NCI-H2107 (cell line): ENCODE results near the gene RHPN2.
"Not testable (repeated sequence)": the region's sequence is repeated elsewhere in the genome, so short reads cannot be mapped to it uniquely, and the experiment has no call there.

Experiments used
- DNase-seq: peaks from one replicate; lab custom pipeline; 2025; lab: John Stamatoyannopoulos, UW

Gene RHPN2

DNA sequence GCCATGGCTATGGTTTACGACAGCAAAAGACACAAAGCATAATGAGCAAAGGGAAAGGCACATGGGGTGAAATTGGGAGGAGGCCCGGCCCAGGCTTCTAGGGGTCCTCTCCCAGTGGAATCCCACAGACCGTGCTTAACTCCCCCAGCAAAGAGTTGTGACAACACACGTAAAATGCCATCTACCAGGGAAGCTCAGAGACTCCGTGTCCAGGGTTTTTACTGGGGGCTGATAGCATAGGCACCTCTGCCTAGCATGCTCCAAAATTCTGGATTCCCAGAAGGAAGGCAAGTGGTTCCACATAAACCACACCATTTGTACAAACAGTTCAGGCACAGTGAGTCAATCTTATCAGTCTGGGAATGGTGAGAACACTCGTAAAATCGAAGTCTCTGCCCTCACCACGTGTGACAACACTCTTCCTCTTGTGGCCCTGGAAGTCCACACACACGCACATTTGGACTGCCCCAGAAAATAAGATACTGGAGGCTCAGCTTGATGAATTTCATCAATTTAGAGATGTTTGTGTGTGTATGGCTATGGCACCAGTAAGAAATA, 34.9 kb downstream of the RHPN2 start:
- DNase-seq = no peak

DNA sequence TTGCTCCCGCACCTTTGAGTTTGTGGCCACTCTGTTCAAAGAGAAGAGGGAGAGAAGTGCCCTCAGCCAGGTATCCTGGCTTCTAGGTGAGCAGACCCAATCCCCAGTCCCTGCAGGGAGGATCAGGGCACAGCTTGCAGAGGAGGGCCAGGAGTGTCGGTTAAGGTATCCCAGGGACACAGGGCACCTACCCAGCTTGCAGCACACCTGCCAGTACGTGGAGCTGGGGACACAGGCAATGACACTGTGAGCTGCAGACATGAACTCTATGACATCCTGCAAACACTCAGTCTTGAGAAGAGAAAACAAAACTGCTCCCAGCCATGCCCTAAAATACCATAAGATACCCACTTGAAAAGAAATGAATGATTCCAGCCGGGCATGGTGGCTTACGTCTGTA, 38.1 kb downstream of the RHPN2 start:
- DNase-seq = not testable (repeated sequence)

DNA sequence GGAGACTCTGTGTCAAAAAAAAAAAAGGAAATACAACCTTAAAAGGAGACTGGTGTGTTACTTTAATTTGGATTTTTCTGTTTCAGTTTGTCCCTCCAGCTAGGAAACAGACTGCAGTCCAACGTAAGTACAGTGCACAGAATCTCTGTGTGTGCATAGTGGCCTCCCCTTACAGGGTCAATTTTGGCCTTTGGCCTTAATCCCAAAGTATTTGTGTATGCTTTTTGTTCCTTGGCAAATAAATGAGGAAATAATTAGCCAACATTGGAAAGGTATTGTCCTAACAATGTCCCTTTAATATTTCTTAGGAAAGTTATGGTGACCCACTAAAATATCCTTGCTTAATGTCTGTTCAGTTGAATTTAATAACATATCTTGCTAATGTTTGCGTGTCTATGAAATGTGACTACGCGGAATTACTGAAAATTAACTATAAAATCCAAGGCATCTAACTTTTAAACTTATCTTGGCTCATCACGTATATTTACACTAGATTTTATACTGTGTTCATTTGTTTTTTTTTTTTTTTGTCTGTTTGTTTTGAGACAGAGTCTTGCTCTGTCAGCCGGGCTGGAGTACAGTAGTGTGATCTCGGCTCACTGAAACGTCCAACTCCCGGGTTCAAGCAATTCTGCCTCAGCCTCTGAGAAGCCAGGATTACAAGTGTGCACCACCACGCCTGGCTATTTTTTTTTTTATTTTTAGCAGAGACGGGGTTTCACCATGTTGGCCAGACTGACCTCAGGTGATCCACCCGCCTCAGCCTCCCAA, 39.0 kb downstream of the RHPN2 start:
- DNase-seq = not testable (repeated sequence)

DNA sequence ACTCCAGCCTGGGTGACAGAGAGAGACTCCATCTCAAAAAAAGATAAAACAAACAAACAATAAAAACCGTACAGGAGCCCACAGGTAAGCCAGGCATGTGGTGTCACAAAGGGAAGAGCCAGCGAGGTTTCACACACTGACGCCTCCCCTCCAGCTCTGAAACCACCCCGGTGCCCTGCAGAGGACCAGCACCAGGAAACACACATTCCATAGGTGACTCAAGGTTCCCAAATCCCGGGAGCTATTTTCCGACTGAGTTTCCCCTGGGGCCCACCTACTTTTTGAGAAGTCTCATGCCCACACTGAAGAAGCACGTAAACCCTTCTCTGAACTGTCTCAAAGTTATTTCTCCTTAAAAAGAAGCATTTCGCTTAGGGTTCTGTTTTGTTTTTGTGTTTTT, 40.3 kb downstream of the RHPN2 start:
- no peak for DNase-seq

DNA sequence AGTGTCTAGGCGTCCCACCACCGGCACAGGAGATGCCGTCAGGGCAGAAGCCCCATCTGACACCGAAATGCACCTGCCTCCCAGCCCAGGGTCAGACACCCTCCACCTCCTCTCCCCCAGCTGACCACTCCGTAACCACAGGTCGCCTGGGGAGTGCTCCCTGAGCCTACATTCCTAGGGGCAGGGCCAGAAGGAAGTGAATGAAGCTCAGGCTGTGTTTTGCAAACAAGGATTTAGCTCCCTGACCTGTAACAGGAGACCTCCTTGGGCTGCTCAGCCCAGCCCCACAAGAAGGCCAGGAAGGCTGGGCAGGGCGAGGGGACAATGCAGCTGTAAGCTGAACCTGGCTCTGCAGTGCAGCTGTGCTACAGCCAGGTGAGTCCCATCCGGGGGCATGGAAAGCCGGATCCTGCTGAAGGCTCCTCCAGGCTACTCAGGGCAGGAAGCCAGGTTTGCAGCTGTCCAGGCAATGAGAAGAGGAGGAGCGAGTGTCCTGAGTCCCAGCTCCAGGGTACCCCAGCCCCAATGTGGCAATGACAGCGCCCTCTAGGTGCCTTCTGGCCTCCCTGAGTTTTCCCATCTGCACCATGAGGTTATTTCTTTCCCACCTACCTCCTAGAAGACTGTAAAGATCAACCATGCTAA, 42.1 kb downstream of the RHPN2 start:
- no peak for DNase-seq

DNA sequence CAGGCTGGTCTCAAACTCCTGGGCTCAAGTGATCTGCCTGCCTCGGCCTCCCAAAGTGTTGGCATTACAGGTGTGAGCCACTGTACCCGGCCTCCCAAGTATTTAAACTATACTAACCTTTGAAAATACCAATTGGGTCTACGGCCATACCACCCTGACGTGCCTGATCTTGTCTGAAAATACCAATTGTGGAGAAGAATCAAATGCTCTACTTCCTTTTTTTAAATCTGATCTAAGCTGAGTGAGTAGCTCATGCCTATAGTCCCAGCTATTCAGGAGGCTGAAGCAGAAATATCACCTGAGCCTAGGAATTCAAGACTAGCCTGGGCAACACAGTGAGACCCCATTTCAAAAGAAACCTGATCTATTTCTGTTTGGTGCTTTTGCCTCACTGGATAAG, 53.8 kb downstream of the RHPN2 start:
- not testable (repeated sequence) for DNase-seq

DNA sequence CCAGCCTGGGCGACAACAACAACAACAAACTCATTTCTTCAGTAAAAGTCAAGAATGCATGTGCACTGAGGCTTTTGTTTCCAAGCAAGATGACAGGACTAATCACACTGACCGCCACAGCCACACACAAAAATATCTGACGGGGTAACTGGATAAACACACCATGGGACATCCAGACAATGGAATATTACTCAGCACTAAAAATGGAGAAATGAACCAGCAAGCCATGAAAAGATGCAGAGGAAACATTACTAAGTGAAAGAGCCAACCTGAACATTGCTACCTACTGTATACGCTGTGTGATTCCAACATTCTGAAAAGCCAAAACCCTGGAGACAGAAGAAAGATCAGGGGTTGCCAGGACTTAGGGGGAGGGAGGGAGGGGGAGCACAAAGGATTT, 56.0 kb downstream of the RHPN2 start:
- DNase-seq = no peak

DNA sequence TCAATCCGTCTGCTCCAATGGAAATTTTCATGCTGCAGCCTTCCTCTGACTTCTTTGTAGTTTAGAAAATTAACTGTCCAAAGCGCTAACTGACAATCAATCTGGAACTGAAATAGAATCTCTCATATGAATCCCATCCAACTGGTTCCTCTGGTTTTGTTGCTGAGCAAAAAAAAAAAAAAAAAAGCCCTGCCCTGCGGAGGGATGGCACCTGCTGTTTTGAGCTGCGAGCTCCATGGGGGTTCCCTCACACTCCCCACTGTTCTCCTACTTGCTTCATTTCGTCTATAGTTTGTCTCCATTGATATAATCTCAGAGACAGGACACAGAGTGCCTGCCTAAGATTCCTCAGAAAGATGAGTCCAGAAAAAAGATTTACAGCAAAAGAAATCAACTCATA, 59.2 kb downstream of the RHPN2 start:
- peak; percentile 23 for DNase-seq

DNA sequence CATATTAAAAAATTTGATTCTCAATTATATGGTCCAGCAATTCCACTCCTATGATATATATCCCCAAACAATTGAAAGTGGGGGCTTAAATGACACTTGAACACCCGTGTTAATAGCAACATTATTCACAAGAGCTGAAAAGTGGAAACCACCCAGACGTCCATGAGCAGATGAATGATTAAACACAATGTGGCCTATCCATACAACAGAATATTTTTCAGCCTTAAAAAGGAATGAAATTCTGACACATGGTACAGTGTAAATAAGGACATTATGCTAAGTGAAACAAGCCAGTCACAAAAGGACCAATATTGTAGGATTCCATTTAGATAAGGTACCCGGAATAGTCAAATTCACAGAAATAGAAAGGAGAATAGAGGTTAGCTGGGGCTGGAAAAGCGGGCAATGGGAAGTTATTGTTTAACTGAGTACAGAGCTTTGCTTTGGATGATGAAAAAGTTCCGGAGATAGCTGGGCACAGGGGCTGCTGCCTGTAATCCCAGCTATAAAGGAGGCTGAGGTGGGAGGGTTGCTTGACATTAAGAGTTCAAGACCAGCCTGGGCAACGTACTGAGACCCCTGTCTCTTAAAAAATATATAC, 61.2 kb downstream of the RHPN2 start:
- not testable (repeated sequence) for DNase-seq

DNA sequence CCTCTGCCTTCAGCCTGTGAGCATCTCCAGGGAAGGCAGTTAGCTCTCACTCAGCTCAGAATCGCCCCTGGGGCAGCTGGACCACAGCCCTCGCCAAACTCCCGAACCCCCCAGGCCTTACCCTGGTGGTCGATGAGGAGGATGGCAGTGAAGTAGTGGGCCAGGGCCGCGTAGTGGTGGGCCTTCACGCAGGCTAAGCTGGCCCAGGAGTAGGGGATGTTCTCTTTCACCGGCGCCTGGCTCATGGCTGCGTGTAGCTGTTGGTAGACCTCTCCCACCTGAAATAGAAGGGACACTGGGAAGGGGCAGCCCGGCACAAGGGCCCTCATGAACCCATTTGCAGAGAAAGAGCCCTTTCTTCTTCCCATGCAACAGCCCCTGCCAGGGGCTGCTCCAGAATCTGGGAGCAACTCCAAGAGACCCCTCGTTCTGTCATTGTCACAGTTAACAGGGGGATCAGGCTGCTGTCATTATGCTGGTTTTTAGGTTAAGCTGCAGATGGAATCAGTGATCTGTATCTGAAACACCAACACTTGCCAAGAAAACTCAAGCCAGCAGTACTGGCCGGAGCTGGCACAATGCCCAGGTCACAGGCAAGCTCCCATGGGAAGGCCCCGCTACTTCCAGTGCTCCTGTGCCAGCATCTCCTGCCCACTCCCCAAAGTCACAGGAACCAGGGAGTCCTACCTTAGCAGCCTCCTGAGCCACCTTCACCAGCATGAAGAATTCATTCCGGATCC, 62.4 kb downstream of the RHPN2 start:
- not testable (repeated sequence) for DNase-seq

DNA sequence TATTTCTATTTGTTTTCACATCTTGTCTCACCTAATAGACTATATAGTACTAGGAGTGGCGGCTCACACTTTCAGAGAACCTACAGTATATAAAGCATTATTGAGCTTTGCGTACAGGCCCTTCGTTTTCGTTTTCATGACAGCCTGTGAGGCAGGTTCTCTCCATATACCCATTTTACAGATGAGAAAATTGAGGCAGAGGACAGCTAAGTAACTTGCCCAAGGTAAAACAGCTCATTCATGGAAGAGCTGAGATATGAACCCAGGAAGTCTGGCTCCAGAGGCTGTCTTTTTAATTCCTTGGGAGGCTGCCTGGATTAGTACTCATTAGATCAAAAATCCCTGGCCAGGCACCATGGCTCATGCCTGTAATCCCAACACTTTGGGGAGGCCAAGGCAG, 63.8 kb downstream of the RHPN2 start:
- DNase-seq = no peak

DNA sequence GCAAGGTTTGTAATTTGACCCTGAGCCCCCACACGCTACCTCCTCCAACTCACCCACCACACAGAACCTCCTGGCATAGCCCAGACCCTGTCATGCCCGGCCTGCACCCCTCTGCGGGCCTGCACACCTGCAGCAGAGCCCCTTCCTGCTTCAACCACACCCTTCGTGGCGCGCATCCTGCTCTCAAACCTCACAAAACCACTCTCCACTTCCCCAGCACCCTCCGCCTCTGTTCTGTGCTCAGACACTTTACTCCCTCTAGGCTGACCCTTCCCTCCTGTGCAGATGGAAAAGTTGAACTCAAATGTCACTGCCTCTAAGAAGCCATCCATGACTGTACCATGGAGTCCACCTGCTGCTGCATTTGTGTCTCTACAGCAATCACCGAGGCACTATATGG, 64.2 kb downstream of the RHPN2 start:
- no peak for DNase-seq

DNA sequence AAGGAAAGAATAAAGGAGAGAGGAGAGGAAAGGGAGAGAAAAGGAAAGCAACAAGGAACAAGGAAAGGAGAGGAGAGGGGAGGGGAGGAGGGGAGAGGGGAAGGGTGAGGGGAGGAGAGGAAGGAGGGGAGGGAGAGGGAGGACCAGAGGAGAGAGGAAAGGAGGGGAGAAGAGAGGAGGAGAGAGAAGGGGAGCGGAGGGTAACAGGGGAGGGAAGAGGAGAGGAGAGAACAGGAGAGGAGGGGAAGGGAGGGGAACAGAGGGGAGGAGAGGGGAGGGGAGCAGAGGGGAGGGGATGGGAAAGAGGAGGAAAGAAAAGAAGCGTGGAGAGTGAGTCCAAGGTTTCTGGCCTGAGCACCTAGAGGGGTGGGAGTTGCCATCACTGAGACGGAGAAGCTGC, 66.0 kb downstream of the RHPN2 start:
- no peak for DNase-seq

DNA sequence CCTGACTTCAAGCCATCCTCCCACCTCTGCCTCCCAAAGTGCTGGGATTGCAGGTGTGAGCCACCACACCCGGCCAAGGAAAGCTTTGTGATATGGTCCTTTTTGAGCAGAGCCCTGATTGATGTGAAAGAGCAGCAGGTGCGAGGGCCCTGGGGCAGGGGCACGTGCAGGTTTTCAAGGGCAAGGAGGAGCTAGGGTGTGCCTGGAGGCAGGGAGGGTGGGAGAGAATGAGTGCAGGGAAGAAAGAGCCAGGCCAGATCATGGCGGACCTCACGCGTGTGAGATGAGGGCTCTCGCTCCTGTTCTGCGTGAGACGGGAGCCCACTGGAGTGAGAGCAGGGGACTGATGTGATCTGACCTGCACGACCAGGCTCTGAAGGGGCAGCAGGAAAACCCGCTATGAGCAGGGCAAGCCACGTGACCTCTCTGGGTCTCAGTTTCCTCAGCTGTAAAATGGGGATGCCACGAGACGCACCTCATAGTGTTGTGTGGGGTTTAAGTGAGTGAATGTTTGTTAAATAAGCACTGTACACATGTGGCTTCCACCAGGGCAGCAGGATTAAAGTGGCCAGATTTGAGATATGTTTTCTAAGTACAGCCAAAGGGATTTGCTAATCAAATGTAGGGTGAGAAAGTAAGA, 66.9 kb downstream of the RHPN2 start:
- no peak for DNase-seq

DNA sequence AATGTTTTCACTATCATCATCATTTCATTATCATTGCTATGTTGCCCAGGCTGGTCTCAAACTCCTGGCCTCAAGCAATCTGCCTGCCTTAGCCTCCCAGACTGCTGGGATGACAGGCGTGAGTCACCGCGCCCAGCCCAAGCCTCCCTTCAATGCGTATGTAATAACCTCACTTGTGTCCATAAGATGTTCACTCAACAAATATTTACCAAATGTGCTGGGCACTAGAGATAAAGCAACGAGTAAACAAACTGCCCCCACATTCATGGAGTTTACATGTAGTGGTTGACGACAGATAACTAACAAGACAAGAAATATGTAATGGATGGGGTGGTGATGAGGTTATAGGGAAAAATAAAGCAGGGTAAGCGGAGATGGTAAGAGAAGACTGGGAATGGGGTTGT, 67.6 kb downstream of the RHPN2 start:
- DNase-seq = not testable (repeated sequence)

DNA sequence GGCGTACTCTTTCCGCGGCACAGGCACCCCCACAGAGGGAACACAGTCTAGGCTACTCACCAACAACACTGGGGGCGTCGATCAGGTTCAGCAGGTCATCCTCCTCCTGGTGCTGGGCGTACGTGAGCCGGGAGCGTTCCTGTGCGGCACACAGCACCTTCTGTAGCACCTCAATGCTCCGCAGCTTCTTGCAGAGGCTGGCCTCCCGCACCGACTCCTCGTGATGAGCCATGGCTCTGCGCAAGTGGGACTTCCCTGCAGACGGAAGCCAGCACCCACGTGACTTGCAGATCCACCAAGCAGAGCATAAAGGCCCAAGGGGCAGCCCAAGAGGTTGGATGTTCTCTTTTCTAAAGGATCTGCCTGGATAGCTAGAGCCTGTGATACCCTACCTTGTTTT, 68.7 kb downstream of the RHPN2 start:
- DNase-seq = not testable (repeated sequence)

DNA sequence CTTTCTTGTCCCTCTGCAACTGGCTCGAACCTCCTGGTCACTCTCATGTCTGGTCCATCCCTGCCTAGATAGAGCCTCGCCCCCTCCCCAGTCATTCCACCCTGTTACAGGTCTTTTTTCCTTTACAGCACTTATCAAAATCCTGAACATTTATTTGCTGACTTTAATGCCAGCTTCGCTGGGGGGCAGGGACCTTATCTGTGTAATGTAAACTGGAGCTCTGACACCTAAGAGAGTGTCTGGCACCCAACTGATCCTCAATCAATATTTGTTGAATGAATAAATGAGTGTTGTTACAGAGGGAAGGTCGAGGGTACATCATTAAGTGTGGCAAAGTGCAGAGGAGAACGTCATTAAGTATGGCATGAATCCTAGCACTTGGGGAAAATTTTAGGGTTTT, 76.0 kb downstream of the RHPN2 start:
- DNase-seq = no peak

DNA sequence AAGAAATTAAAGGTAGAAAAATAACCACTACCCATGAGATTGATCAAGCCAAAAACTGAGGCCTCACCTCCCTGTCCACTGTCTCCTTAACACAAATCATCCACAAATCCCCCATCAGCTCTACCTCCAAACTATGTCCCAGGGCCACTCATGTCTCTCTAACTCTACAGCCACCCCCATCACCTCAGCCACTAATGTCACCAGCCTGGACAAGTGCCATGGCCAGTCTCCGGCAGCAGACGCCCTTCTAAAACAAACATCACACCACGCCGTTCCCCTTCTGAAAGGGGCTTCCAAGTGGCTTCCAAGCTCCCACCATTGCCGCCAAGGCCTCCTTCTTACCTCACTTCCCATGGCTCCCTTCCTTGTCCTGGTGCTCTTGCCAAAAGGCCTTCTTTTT, 76.4 kb downstream of the RHPN2 start:
- DNase-seq = not testable (repeated sequence)

DNA sequence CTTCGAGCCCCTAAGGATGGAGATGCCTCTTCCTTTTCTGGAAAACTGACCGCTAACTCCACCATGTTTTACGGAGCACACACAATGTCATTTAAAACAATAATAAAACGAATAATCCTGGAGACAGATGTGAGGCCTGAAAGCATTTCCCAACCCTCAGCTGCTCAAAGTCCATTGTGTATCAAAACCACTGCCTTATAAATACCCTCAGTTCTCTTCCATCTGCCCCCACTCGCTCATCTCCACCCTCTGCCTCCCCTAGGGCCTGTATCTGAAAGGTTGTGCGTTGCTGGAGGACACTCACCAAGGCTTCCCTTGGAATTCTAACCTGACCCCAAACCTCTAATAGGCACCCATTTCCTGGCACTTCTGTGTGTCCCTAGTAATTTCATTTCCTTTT, 82.2 kb downstream of the RHPN2 start:
- not testable (repeated sequence) for DNase-seq

DNA sequence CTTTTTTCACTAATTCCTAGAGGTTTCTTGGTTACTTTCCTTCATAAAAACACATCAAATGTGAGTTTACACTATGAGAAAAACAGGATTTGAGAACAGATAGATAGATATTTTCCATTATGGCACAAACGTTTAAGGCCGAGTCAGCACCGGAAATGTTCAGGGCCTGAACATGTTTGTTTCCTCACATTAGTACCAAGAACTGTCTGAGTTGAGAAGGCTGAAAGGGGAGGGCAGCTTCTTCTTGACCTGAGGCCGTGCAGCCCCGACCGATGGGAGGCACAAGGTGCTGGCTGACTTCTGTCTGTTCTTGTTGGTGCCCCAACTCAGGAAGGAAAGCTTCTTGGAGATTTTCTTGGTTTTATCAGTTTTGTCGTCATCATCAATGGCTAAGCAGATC, 84.9 kb downstream of the RHPN2 start:
- not testable (repeated sequence) for DNase-seq

DNA sequence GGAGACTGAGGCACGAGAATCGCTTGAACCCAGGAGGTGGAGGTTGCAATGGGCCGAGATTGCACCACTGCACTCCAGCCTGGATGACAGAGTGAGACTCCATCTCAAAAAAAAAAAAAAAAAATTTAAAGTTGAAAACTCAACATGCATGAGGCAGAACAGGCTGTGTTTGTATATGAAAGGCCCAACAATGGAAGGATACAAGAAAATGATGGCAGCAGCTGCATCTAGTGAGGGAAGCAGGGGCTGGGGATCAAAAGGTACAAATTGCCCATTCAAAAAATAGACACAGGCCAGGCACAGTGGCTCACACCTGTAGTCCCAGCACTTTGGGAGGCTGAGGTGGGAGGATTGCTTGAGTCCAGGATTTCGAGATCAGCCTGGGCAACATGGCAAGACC, 86.9 kb downstream of the RHPN2 start:
- not testable (repeated sequence) for DNase-seq

DNA sequence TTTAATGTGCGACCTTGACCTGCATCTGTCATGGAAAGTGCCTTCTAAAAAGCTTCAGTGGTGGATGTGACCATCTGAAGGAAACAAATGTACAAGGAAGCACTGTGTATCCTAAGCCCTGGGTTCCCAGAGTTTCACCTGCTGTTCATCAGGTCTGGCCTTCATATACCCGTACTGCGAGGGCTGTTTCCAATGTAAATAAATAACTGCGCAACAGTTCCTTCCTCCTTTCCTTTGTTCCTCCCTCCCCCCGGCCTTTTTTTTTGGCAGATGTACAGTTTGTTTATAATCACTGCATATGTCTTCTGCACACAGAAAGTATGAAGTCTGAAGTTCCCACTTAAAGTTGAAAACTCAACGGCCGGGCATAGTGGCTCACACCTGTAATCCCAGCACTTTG, 87.4 kb downstream of the RHPN2 start:
- no peak for DNase-seq
